Head of caudate nucleus (tissue), 42 donors: Measurements from ENCODE around the gene CLECL1.

Experiments used
- DNase-seq, 42 donors: peaks; one replicate each; pipeline versions ENCODE4 v3.0.0 to v3.0.0-alpha.2; 2020 to 2021; ENCODE audit warnings: mixed read lengths in 7 of 42
- intact Hi-C: fragments of 100-400 bp; cut with DNase I; formaldehyde crosslinking; loops from one replicate; pipeline ENCODE4 v1.15.0; 2022

The CLECL1 gene

GRCh38 chr12:9732921-9733461, at the start of gene CLECL1:
TSS of gene CLECL1 (minus strand) at chr12:9733097.
- intact Hi-C loops, result no loop called here
- DNase-seq, result no peak

- no peak for DNase-seq
- intact Hi-C loops, result no loop called here
Measured at GRCh38 chr12:9781360-9781759, 48.5 kb upstream of the CLECL1 start.

- intact Hi-C loops, result no loop called here
- DNase-seq, result no peak
Measured at GRCh38 chr12:9779209-9779608, 46.3 kb upstream of the CLECL1 start.

GRCh38 chr12:9776781-9777180, 43.9 kb upstream of the CLECL1 start:
- intact Hi-C loops, result no loop called here
- no peak for DNase-seq

- no peak for DNase-seq
- intact Hi-C loops, result no loop called here
Measured at GRCh38 chr12:9773216-9773877, 40.5 kb upstream of the CLECL1 start.

- intact Hi-C loops, result no loop called here
- no peak for DNase-seq
Measured at GRCh38 chr12:9763025-9763424, 30.1 kb upstream of the CLECL1 start.

GRCh38 chr12:9762369-9762768, 29.5 kb upstream of the CLECL1 start:
- DNase-seq, result no peak
- intact Hi-C loops, result no loop called here

GRCh38 chr12:9761419-9761781, 28.5 kb upstream of the CLECL1 start:
- DNase-seq, result no peak
- intact Hi-C loops, result no loop called here

- intact Hi-C loops, result no loop called here
Measured at GRCh38 chr12:9760699-9761418, 28.0 kb upstream of the CLECL1 start, which contains the start of gene CD69. TSS of gene CD69 (minus strand) at chr12:9760901. CDS start at chr12:9760820, 81 bp downstream.

GRCh38 chr12:9760120-9760519, 27.2 kb upstream of the CLECL1 start:
- no peak for DNase-seq

More at GRCh38 chr12:9760699-9761418, 28.0 kb upstream of the CLECL1 start, which contains the start of gene CD69:
- DNase-seq, result peak in 1 of 42 donors; percentile 14

GRCh38 chr12:9759694-9760093, 26.8 kb upstream of the CLECL1 start:
- DNase-seq, result no peak
- intact Hi-C loops, result no loop called here

More at GRCh38 chr12:9760120-9760519, 27.2 kb upstream of the CLECL1 start:
- intact Hi-C loops, result no loop called here

GRCh38 chr12:9758119-9758518, 25.2 kb upstream of the CLECL1 start:
- intact Hi-C loops, result no loop called here

GRCh38 chr12:9757433-9758025, 24.6 kb upstream of the CLECL1 start:
- intact Hi-C loops, result no loop called here
- no peak for DNase-seq

More at GRCh38 chr12:9758119-9758518, 25.2 kb upstream of the CLECL1 start:
- no peak for DNase-seq

- intact Hi-C loops, result no loop called here
Measured at GRCh38 chr12:9756706-9757105, 23.8 kb upstream of the CLECL1 start.

GRCh38 chr12:9756170-9756569, 23.3 kb upstream of the CLECL1 start:
- intact Hi-C loops, result no loop called here
- no peak for DNase-seq

More at GRCh38 chr12:9756706-9757105, 23.8 kb upstream of the CLECL1 start:
- no peak for DNase-seq

GRCh38 chr12:9755567-9755966, 22.7 kb upstream of the CLECL1 start:
- DNase-seq, result no peak
- intact Hi-C loops, result no loop called here

GRCh38 chr12:9755035-9755434, 22.1 kb upstream of the CLECL1 start:
- intact Hi-C loops, result no loop called here
- DNase-seq, result no peak

GRCh38 chr12:9754099-9754927, 21.4 kb upstream of the CLECL1 start:
- DNase-seq, result no peak
- intact Hi-C loops, result no loop called here

- no peak for DNase-seq
- intact Hi-C loops, result no loop called here
Measured at GRCh38 chr12:9753498-9753897, 20.6 kb upstream of the CLECL1 start.
